Germinal center (tissue), 1 donor: ENCODE data around the gene HDAC4.

Experiments used
- DNase-seq: peaks from one replicate; pipeline ENCODE4 v3.0.0; 2012; ENCODE audit warnings: mixed read lengths, low spot score

HDAC4 gene

GRCh38 chr2:239064891-239065290, 335.9 kb downstream of the HDAC4 start:
- no peak for DNase-seq

DNA sequence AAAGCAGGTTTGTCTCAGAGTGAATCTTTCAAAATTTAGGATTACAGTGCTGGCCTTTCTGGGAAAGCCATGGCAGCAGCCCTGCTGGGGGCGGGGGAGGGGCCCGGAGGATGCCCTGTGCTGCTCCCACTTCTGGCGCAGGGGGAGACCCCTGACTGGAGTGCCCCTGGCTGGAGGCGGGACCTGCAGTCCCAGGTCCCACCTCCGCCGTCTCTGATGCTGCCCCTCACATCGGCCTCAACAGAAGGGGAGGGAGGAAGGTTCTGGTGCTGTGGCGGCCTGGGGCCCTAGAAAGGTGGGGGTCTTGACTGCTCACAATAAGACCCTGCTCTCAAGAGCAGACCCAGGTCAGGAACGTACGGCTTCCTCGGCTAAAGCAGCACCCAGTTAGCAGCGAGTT, 336.6 kb downstream of the HDAC4 start:
- DNase-seq, result no peak

DNA sequence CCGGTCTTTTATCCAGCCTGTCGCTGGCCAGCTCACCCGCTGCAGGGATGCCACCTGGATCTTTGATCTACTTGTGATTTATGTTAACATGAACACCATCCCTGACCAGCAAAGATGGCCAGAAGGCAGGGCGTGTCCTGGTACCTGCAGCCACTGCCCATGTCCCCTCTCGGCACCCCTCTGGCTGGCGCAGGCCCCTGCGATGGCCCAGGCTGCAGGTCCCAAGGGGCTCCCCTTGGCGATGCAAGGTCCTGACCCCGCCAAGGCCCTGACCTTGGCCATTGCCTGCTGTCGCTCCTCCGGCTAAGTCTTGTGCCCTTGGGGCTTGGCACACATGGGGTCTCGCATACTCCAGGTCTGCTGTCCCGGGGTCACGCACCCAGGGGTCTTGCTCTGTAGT, 338.1 kb downstream of the HDAC4 start:
- DNase-seq, result no peak

- no peak for DNase-seq
These were observed 338.8 kb downstream of the HDAC4 start for GRCh38 chr2:239061824-239062570.

- DNase-seq, result no peak
These were observed 339.6 kb downstream of the HDAC4 start for GRCh38 chr2:239061121-239061666.

GRCh38 chr2:239060676-239061075, 340.1 kb downstream of the HDAC4 start:
- DNase-seq, result no peak

DNA sequence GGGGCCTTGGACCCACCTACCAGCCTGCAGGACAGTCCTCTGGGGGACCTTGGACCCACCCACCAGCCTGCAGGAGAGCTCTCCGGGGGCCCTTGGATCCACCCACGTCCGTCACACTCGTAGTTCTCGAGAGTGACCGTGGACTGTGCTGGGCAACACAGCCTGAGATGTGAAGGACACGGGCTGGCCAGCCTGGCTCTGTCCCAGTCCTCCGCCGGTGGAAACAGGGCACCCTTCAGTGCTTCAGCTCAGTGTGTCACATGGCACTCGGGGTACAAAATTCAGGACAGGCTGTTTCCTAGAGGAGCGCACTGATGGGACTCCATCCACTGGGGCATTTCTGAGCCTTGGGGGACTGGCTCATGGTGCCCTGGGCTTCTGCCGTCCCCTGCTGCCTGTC, 341.0 kb downstream of the HDAC4 start:
- no peak for DNase-seq

DNA sequence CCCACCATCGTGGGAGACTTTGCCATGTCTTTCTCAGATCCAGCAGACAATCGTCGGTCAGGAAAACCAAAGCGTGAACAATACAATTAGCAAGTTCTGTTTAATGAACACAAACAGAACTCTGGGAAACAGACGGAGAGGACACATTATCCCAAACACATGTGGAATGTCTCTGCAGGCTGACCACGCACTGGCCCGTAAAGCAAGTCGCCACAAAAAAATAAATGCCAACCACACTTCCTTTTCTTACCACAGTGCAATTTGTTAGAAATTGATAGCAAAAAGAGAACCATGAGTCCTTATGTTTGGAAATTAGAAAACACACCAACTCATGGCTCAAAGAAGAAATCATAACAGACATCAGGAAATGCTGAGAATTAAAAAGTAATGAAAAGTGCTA, 342.1 kb downstream of the HDAC4 start:
- no peak for DNase-seq

DNA sequence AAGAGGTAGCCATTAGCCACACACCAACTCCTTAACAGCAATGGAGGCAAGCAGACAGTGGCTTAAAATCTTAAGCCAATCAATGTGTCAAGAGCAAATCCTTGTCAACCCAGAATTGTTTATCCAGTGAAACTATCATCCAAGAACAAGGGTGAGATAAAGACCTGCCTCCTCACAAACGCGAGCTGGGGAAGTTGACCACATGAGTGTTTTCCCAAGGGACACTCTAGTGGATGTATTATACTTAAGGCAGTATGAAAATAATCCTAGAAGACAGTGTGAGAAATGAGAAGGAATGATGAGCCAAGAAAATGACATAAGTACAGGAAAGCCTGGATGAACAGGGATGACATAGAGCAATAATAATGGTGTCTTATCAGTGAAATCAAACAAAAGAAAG, 343.3 kb downstream of the HDAC4 start:
- no peak for DNase-seq

DNA sequence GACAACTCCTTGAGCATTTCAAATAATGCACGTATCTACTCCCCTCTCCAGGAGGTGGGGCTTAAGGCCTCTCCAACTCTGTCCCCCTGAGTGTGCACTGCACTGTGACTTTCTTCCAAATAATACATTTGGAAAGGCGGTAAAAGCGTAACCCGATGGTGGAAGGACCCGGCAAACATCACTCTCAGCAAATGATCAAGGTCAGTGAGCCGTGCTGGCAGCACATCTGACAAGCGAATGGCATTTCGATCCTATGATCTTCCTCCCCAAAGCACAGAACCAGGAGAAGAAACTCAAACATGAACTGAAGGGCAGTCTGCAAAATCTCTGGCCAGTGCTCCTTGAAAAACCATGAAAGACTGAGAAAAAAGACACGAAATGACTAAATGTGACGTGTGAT, 344.2 kb downstream of the HDAC4 start:
- DNase-seq, result no peak

GRCh38 chr2:239055756-239056493, 344.9 kb downstream of the HDAC4 start:
- DNase-seq, result no peak

GRCh38 chr2:239054921-239055320, 345.9 kb downstream of the HDAC4 start:
- no peak for DNase-seq

GRCh38 chr2:239053801-239054503, 346.9 kb downstream of the HDAC4 start:
- no peak for DNase-seq

DNA sequence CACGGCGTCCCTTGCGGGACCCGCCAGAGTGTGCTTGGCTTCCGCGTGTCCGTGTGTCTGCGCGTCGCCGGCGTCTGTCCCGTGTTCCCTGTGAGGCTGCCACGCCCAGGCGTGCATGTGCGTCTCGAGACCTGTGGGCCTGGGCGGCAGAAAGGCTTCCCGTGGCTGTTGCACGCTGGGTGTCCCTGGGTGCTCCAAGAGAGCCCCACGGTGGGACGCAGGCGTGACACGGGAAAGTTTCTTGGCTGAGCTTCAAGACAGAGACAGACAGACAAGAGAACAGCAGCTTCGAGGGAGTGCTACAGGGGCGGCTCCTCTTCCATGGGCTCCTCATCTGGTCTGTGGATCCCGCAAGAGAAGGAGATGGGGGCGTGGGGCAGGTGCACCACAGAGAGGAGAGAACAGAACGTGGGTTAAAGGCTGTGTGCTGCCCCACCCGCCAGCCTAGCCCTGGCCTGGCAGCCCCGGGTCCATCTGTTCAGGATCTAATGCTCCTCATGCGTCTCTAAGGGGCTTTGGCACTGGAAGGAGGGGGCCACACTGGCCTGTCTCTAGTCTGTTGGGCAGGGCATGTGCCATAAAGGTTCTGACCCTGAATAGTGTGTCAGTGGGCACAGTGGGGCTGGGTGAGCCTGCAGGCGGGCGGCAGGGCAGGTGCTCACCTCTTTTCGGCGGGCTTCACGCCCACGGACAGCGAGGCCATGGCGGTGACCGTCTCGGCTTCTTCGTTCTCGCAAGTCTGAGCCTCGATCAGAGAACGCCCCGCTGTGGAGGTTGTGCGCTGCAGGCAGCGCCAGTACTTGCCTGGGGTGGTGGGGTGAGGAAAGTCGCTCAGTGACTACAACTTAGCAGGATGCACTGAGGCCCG, 347.8 kb downstream of the HDAC4 start:
- no peak for DNase-seq

- no peak for DNase-seq
These were observed 348.9 kb downstream of the HDAC4 start for GRCh38 chr2:239051891-239052445.

DNA sequence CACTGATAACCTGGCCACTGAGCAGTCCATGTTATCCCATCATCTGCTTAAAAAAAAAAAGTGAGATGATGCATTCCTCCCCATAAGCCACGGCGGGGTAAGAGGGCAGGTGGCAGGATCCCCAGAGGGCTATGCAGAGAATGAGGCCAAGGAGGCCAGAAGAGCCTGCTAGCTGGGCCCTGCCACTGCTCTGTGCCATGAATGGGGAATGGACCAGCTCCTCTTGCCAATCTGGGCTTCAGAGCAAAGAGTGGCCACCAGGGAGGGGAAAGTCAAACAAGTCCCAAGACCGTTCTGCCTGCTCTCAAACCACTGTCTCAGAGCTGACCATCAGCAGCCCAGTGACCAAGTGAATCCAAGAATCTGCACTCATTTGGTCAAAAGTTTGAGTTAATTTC, 350.6 kb downstream of the HDAC4 start:
- DNase-seq, result no peak

DNA sequence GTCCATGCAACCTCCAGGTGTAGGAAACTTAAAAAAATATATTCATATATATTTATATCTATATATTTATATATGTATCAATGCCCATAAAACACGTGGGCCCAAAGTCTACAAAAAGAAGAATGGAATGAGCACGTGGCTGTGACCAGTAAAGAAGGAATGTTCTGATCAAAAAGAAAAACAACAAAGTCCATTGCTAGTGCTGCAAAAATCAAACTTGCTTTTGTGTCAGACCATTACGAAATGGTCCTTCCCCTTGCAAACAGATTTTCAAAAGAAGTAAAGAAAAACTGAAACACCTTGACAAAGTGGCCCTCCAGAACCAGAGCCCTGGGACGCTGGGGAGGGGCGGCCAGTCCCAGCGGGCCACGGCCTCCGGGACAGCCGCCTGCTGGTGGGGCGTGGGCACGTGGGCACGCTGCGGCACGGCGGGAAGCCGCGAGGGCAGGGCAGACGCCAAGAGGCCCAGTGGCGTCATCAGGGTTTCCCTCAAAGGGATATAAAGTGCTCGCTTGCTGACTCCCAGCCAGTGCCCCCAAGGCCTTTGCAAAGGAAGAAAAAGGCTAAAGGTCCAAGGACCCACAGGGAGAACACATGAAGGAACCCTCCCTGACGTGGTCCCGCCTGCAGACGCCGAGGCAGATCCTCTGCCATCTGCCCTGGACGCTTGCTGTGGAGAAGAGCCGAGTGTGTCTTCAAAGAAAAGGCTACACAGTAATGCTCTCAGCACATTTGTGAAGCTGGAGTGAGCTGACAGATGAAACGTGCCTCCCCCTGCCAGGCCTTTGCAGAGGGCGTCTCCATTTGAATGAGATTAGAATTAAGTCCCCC, 351.2 kb downstream of the HDAC4 start:
- DNase-seq, result no peak

DNA sequence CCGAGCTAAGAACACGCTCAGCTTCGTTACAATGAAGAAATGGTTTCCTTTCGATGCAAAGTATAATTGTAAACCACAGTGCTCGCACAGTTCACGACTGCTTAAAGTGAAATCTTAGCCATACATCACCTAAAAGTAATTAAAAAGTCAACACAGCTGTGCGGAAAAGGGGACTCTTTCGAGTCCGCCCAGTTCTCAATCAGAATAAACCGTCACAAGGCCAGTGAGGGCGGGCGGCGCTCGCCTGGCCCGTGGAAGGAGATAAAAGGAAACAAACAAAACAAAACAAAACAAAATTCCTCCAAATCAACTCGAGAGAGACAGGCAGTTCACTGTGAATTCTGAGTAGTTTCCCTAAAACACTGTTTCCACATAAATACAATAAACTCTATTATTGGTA, 352.1 kb downstream of the HDAC4 start:
- DNase-seq, result no peak

GRCh38 chr2:239047861-239048260, 353.0 kb downstream of the HDAC4 start:
- no peak for DNase-seq

GRCh38 chr2:239047420-239047819, 353.4 kb downstream of the HDAC4 start:
- no peak for DNase-seq

- no peak for DNase-seq
These were observed 354.0 kb downstream of the HDAC4 start for GRCh38 chr2:239046822-239047221.
